Suprapubic skin (tissue), 3 donors: ENCODE results near the gene MED8.

Experiments
- POLR2AphosphoS5 ChIP-seq, 3 donors: sonication (generic); formaldehyde crosslinking; IDR thresholded peaks; one replicate each; pipeline ENCODE4 v1.6.1; 2017; ENCODE audit warnings: antibody characterized with exemption in 3 of 3
- TF ChIP-seq, protein P1 (sequence below), 2 donors: fragments of 200-600 bp in 1 of 2; fragments of 450-650 bp in 1 of 2; sonication (generic) in 1 of 2; IDR thresholded peaks; one replicate each; pipeline ENCODE4 v1.5.1; 2016 to 2019; ENCODE audit warnings: antibody characterized with exemption in 2 of 2, mild to moderate bottlenecking in 1 of 2, moderate library complexity in 1 of 2

DNA sequence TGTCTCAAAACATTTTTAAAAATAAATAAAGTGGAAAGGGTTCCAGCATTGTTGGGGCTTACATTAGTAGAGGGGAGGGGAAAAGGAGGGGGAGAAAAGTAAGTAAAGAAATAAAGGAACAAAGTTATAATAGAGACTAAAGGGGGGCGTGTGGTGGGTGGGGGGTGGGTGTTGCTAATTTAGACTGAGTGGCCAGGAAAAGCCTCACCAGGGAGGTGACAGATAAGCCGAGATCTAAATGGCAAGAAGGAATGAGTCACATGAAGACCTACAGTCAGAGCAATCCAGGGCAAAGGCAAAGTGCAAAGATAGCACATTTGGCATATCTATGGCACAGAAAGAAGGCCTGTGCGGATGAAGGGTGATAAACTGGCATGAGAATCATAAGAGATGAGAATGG lies 44.5 kb downstream of the MED8 start:
- TF ChIP-seq, protein P1, sequence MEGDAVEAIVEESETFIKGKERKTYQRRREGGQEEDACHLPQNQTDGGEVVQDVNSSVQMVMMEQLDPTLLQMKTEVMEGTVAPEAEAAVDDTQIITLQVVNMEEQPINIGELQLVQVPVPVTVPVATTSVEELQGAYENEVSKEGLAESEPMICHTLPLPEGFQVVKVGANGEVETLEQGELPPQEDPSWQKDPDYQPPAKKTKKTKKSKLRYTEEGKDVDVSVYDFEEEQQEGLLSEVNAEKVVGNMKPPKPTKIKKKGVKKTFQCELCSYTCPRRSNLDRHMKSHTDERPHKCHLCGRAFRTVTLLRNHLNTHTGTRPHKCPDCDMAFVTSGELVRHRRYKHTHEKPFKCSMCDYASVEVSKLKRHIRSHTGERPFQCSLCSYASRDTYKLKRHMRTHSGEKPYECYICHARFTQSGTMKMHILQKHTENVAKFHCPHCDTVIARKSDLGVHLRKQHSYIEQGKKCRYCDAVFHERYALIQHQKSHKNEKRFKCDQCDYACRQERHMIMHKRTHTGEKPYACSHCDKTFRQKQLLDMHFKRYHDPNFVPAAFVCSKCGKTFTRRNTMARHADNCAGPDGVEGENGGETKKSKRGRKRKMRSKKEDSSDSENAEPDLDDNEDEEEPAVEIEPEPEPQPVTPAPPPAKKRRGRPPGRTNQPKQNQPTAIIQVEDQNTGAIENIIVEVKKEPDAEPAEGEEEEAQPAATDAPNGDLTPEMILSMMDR (IDR thresholded peaks at IDR 0.05), result no peak
- TF ChIP-seq POLR2AphosphoS5 (IDR thresholded peaks at IDR 0.05), result no peak
